Skeletal muscle cell (primary cell): ENCODE data around the gene LRRC75A.
"Not testable (repeated sequence)": the region's sequence is repeated elsewhere in the genome, so short reads cannot be mapped to it uniquely, and the experiment has no call there.

Source experiments
- DNase-seq: peaks from one replicate; pipeline ENCODE4 v3.0.0-alpha.2; 2010; ENCODE audit warnings: low read depth
- H3K4me3 ChIP-seq: 2 replicates; pipeline ENCODE4 v1.5.1; 2011; ENCODE audit warnings: low read depth, mild to moderate bottlenecking, control low read depth, low read length, moderate library complexity

The LRRC75A gene

DNA sequence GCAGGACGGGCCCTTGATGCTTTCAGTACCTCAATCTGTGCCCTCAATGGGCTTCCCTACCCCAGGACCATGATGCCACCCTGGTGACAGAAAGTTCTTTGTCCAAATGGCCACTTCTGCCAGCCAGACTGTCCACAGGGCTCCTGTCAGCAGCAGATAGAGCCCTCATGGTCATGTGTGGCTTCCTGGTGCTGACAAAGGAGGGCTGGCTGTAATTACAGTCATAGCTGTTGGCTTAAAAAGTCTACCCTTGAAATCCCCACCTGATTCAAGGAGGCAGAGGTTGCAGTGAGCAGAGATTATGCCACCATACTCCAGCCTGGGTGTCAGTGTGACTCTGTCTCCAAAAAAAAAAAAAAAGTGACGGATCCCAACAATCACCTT, 73.3 kb downstream of the LRRC75A start:
- DNase-seq, result no peak
- no peak overlapping the region for H3K4me3 ChIP-seq

DNA sequence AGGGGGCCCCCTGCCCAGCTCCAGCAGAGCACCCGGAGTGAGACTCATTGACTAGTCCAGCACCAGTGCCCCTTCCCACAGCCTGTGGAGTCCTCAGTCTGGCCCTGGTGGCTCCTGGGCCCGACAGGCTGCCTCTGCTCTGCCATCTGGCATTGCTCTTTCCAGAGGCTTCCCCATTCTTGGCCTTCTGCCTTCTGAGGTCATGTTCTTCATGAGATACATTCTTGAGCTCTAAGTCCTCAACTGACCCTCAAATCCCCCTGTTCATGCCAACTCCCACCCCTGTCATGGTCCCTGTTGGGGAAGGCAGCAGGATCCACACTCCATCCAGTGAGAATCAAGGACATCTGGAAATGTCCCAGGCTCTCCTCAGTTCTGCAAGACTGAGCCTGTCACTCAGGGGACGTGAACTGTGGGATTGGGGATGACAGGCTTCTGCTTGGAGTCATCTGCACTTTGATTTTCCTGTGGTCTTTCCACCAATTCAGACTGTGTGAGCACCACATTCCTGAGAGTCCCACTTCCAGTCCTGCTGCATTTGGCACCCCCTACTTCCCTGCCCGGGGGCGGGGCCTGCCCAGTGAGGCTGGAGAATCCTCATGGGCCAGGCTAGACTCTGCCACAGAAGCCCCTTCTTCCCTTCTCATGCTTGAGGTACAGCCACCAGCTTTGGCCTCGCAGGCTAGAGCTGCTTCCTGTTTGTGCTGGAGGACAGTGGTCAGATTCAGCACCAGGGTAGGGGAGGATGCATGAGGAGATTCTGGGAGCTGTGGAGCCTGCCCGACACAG, 73.9 kb downstream of the LRRC75A start:
- no peak overlapping the region for H3K4me3 ChIP-seq
- DNase-seq, result no peak

DNA sequence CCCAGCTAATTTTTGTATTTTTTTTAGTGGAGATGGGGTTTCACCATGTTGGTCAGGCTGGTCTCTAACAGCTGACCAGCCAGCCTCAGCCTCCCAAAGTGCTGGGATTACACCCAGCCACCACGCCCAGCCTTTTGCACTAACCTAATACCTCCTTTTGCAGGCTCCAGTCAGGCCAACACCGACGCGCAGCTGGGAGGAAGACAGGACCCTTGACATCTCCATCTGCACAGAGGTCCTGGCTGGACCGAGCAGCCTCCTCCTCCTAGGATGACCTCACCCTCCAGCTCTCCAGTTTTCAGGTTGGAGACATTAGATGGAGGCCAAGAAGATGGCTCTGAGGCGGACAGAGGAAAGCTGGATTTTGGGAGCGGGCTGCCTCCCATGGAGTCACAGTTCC, 74.6 kb downstream of the LRRC75A start:
- no peak overlapping the region for H3K4me3 ChIP-seq

DNA sequence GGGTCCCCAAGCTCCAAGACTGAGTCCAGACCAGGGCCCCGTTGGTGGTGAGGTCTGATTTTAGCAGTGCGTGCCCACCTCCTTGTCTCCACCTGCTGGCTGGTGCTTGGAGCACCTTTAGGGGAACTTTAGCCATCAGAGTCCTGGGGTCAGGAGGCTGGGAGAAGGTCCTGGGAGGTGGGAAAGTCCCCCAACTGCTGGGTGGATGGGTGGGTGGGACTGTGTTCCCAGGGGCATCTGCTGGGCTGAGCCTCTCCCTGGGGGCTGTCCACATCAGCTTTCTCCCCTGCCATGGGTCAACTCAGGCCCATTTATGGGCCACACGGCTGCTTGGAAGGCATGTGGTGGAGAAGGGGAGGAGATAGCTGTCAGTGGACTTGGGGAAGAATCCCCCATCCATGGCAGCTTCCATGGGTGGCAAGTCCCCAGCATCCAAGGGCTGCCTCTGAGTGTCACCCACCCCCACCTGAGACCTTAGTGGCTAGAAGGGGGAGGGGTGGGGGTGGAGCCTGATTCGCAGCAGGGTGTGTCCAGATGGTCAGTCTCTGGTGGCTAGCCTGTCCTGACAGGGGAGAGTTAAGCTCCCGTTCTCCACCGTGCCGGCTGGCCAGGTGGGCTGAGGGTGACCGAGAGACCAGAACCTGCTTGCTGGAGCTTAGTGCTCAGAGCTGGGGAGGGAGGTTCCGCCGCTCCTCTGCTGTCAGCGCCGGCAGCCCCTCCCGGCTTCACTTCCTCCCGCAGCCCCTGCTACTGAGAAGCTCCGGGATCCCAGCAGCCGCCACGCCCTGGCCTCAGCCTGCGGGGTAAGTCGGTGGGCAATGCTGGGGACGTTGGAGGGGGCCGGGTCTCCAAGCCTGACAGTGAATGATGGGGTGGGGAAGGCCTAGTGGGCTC, 76.7 kb downstream of the LRRC75A start, which contains the start of gene TRPV2:
Gene TRPV2, plus strand, starts transcription at position 541 of the 894 bp plus-strand sequence. CDS start 2,098 bp downstream, outside the sequence.
- H3K4me3 ChIP-seq, result peak within 1 kb of the TSS; percentile 43
- no peak for DNase-seq

More for the DNA sequence above, 74.6 kb downstream of the LRRC75A start:
- DNase-seq, result no peak

DNA sequence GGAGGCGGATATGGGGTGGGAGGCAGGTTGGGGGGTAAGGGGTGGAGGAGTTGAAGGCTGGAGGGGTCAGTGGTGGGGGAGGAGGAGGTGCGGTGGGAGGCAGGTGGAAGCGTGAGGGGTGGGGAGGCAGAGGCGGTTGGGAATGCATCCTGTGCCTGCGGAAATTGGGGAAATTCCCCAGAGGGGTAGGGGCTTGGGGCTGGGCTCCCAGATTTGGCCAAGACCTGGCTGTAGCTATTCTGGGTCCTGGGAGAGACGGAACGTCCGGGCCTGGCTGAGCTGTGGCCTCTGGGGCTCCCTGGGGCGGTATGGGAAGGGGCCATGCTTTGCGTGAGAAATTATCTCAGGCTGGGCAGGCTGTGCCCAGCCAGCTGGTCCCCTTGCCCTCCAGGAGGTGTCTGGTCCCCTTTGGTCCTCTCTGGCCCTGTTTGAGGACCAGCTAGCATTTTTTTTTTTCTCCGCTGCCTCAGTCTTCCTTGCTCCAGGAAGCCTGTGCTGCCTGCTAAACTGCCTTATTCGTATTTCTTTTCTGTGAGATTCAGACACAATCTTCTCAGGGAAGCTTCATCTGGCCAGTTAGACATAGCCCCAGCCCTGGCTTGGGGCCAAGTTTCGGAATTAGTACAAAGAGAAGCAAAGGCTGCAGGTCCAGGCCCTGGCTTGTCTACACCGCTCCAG, 83.9 kb downstream of the LRRC75A start:
- no peak overlapping the region for H3K4me3 ChIP-seq
- DNase-seq, result no peak

DNA sequence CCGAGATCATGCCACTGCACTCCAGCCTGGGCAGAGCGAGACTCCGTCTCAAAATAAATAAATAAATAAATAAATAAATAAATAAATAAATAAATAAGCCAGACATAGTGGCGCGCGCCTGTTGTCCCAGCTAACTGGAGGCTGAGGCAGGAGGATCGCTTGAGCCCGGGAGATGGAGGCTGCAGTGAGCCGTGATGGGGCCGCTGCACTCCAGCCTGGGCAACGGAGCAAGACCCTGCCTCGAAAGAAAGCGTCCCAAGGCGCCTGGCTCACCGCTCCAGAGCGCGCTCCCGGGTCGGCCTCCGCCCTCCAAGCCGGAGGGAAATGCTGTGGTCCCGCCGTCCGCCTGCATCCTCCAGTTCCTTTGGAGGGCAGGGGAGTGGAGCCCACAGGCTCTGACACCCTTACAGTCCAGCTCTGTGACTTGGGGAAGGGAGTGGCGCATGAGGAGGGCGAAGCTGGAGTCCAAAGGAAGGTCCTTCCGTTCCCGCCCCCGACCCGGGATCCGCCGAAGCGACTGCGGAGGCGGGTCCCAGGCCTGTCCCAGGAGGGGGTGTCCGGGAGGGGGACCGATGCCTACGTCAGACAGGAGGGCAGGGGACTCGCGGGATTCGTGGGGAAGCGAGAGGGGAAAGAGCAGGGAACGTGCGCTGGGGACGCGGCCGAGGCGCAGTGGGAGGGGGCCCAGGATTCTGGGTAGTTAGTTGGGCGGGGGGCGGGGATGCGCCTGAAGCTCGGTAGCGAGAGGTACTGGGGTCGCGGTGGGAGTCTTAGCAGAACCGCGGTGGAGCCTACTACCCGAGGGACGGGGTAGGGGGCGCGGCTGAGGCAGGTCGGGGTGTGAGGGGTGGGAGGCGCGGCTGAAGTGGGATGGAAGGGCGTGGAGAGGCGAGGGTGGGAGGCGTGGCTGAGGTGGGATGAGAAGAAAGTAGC, 85.0 kb downstream of the LRRC75A start:
- H3K4me3 ChIP-seq, result peak overlapping the region; percentile 58
- DNase-seq, result no peak

DNA sequence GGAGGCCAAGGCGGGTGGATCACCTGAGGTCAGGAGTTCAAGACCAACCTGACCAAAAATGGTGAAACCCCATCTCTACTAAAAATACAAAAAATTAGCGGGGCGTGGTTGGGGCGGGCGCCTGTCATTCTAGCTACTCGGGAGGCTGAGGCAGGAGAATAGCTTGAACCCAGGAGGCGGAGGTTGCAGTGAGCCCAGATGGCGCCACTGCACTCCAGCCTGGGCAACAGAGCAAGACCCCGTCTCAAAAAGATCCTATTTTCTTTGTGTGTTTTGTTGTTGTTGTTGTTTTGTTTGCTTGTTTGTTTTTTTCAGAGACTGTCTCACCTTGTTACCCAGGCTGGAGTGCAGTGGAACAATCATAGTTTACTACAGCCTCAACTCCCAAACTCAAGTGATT, 88.1 kb downstream of the LRRC75A start:
- not testable (repeated sequence) for H3K4me3 ChIP-seq, DNase-seq

DNA sequence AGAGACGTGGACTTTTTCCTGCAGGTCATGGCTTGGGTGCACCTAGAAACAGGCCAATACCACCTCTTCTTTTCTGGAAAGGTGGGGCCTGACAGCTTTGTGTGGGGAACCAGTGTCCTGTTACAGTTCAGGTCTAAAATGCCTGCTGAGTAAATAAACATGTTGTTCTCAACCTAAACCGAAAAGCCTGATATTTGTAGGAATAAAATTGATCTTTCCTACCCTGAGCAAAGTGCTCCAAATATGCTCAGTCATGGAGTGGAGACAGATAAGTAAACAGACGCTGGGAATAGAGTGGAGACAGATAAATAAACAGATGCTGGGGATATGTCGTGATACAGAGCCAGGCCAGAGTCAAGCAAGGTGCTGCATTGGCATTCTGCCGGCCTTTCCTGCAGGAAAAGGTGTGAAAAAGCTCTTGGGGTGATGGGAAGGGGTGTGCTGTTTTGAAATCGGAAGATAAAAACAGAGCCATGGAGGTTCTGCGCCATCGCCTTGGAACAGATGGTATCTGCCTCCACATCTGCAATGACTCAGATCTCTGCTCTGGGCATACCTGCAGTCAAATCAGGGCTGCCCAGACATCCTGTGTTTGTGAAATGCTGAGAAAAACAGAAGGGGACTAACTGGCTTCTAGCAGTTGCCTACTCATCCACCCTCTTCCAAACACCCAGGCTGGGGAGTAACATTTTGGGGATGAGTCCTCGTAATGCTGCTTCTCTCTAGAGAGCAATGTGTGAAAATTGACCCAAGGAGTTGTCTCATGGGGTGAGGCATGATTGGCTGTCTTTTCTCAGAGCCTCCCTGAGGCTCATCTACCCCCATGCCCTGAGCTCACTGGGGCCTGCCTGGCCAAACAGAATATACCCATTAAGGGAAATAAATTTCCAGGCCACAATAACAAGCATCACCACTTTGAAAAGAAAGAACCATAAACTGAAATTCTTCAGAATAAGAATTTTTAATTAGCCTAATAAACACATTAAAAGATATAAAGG, 93.4 kb downstream of the LRRC75A start:
- H3K4me3 ChIP-seq, result no peak overlapping the region
- no peak for DNase-seq

DNA sequence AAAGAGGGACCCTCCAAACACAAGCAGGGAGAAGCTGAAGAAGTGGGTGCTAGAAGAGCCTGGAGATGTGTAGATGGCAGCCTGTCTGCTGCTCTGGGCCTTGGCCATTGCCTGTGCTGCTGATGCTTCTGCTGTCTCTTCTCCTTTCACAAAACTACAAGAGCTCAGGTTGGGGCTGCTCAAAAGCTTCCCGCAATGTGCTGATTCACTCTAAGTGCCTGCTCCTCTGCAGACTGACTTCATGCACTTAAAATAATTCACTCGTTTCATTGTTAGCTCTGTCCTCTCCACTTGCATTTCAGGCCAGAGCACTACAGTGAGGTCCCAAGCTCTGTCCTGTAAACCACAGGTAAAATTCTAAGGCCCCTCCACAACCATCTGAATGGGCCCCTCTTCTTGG, 95.3 kb downstream of the LRRC75A start:
- DNase-seq, H3K4me3 ChIP-seq: not testable (repeated sequence)

DNA sequence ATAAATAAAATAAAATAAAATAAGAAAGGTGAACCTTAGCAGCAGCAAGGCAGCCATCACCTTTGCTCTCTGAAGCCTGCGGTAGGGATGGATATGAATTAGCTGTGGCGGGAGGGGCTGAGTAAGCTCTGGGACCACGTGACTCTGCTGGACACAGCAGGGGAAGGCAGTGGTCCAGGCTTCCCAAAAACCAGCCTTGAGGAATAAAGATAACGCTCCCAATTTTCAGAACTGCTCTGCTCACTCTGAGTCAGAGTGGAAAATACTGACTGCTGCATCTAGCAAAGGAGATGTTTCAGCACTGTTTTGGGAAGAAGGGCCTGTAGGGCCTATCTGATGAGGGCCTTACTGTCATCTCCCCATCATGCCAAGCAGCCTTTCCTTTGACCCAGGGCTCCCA, 96.1 kb downstream of the LRRC75A start:
- not testable (repeated sequence) for DNase-seq, H3K4me3 ChIP-seq

DNA sequence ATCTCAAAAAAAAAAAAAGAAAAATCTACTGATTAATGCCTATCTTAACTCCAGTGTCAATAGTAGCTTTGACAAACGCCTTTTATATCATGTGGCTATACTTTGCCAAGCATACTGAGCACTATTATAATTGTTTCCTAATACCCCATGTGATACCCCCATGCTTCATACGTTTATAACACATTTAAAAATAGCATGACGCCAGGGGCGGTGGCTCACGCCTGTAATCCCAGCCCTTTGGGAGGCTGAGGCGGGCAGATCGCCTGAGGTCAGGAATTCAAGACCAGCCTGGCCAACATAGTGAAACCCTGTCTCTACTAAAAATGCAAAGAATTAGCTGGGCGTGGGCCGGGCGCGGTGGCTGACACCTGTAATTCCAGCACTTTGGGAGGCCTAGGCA, 99.5 kb downstream of the LRRC75A start:
- not testable (repeated sequence) for H3K4me3 ChIP-seq, DNase-seq
